GM18951 (cell line): Measurements from ENCODE around the gene ITPR1.

ENCODE experiments used
- POLR2A ChIP-seq: IDR thresholded peaks from 4 replicates; pipeline ENCODE4 v1.6.1; 2011; ENCODE audit warnings: mild to moderate bottlenecking; ENCODE audit not compliant: insufficient read length, insufficient read depth; ENCODE audit errors: extremely low read depth
- in situ Hi-C: fragments of 300-500 bp; cut with MboI; formaldehyde crosslinking; loops from one replicate; pipeline ENCODE4 v1.12.0; 2022; ENCODE audit warnings: low sequenced_read_pairs, mixed read lengths, inconsistent platforms; ENCODE audit not compliant: unreplicated experiment

The ITPR1 gene

GRCh38 chr3:4509983-4510755 lies 17.0 kb downstream of the ITPR1 start:
- no peak for TF ChIP-seq POLR2A
- in situ Hi-C loops = no loop called here

GRCh38 chr3:4511491-4512262 lies 18.5 kb downstream of the ITPR1 start:
- no peak for TF ChIP-seq POLR2A
- in situ Hi-C loops = no loop called here

- in situ Hi-C loops = no loop called here
- no peak for TF ChIP-seq POLR2A
These were observed 19.9 kb downstream of the ITPR1 start for GRCh38 chr3:4512895-4513616.

- no peak for TF ChIP-seq POLR2A
- in situ Hi-C loops = no loop called here
These were observed 21.2 kb downstream of the ITPR1 start for GRCh38 chr3:4514321-4514720.

GRCh38 chr3:4514916-4515315 lies 21.8 kb downstream of the ITPR1 start:
- TF ChIP-seq POLR2A = no peak
- in situ Hi-C loops = no loop called here

- no peak for TF ChIP-seq POLR2A
- in situ Hi-C loops = no loop called here
These were observed 22.9 kb downstream of the ITPR1 start for GRCh38 chr3:4515916-4516579.

GRCh38 chr3:4517093-4517492 lies 23.9 kb downstream of the ITPR1 start:
- in situ Hi-C loops = no loop called here
- no peak for TF ChIP-seq POLR2A

- in situ Hi-C loops = no loop called here
- no peak for TF ChIP-seq POLR2A
These were observed 24.6 kb downstream of the ITPR1 start for GRCh38 chr3:4517643-4518311.

GRCh38 chr3:4520033-4520816 lies 27.1 kb downstream of the ITPR1 start:
- no peak for TF ChIP-seq POLR2A
- in situ Hi-C loops = no loop called here

- in situ Hi-C loops = no loop called here
- no peak for TF ChIP-seq POLR2A
These were observed 29.8 kb downstream of the ITPR1 start for GRCh38 chr3:4522947-4523346.

- in situ Hi-C loops = no loop called here
- no peak for TF ChIP-seq POLR2A
These were observed 30.9 kb downstream of the ITPR1 start for GRCh38 chr3:4523710-4524698.
